Hematopoietic multipotent progenitor cell treated with erythropoietin and hydrocortisone succinate and interleukin-3 and kit ligand, for 15 days (in vitro differentiated cells): ENCODE results near the gene SLC28A3.

Experiments used
- DNase-seq: peaks from one replicate; pipeline ENCODE4 v3.0.0-alpha.2; 2015; ENCODE audit warnings: low spot score

SLC28A3 gene

DNA sequence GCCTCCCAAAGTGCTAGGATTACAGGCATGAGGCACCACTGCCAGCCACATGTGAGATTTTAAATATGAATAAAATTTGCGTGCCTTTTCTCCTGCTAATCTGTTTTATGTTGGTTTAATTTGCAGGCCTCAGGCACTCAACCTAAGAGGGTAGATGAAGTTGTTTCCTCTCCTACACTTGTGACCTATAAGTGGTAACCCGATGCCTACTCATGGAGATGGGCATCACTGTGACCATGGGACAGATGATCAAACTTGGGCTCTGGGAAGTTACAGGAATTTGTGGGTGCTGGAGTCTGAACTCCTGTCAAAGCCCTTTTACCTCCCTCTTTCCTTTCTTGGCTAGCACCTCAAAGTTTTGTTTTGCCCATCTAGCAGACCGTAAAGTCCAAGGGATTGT lies 1.1 kb downstream of the SLC28A3 start:
- DNase-seq, result no peak

DNA sequence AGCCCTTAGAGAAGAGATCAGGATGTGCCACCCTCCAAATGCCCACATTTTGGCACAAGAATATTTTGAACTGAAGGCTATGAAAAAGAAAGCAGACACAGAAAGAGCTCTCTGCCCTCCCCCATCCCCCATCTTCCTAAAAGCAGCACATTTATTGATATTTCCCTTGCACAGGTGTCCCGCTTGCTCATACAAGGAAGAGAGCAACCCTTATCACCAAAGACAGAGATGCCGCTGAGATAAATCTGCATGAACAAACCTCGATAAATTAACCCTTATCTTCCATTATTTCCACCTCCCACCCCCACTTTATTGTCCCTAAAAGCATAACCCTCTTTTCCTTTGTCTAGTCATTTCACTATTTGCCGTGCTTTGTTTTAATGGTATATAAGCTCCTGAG lies 1.8 kb downstream of the SLC28A3 start:
- DNase-seq, result no peak

DNA sequence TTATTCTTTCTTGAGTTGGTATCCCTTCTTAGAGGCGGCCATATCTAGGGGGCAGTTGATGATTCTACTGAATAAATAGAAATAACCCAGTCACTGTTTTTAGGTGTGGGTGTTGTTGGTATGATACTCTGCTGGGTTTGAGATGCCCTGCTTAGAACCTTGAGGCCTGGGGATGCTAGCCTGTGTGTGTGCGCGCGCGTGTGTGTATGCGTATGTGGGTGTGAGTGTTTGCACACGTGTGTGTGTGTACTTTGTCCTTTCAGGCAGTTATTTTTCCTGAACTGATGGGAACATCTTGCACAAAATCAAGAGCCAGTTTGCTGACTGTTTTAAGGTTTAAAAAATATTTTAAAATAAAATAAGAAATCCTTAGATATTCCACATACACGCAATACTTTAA lies 3.3 kb downstream of the SLC28A3 start:
- no peak for DNase-seq

DNA sequence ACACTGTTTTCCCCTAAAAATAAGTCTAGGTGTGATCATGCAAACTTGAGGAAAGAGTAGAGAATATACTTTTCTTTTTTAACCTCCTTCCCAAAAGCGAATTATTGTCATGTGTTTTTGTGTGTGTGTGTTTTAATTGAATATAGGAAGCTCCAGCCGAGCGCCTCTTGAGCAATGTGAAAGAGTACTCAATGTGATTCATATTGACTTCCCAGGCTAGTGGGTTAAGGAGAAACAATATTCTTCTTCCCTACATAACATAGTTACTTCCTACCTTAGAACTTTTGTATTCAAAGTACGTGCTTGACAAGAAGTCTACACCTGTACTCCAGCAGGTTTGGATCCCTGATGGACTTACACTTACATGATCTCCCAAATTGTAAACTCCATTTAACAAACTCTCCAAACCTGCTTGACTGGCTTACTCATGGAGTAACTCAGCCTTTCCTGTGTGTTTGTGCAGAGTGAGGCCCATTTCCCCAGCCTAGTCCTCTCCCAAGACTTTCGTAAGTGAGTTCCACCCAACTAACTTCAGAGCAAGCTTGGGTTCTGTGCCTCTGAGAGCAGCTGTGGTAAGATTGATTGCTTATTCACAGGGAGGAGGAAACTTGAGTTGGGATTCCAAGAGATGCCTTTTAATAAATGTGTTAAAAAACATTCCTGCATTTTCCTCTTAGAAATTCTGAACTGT lies 9.3 kb downstream of the SLC28A3 start:
- no peak for DNase-seq

DNA sequence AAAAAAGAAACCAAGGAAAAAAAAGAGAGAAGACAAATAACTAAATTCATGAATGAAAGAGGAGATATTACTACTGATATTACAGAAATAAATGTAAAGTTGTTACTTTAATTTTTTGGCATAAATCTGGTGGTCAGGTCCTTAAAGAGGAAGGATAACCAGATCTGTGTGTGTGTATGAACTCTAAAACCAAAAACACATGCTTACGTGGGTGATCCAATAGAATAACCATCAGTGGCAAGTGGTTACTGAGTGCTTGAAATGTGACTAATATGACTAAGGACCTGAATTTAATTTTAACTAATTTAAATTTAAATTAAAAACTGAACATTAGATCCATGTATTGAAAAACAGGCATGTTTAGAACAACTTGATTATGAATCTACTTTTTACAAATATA lies 10.3 kb downstream of the SLC28A3 start:
- DNase-seq, result no peak

DNA sequence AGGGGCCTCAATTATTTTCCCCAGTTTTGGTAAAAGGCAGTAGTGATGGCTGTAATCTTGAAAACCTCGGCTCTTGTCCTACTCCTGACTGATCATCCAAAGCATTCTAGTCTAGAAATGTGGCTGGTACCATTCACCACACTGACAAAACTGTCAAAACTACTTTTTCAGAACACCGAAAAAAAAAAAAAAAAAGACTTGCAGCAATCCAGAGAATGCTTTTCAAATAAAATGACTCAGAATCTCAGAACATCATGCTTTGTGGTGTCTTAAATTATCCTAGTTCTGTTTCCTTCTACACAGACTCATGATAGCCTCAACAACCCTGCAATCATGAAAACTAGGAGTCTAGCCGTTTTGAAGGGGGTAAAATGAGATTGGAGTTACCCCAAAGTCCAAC lies 13.4 kb downstream of the SLC28A3 start:
- DNase-seq, result no peak

DNA sequence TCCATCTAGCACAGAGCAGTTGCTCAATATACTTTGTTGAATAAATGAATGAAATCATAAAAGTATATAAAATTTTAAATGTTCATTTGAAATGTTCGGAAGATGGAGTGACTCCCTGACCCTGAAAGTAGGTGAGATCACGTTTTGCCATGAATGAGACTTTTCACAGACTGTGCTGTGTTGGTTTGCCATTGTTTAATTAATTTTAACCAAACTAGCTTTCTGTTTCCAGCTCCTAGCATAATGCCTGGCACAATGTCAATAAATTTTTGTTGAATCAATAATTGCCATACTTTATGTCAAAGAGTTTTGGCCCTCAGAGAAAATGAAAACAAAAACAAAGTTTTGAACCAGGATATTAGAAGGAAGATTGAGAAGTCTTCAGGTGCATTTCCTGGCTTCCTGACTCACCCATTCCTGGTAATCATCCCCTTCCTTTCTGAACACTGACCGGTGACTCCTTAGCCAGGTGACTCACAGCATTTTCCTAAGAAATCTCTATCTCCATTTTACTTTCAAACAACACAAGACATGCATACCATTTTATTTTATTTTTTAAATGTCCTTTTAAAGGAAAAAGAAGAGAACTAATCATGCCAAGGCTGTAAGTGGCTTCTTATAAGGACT lies 15.1 kb downstream of the SLC28A3 start:
- DNase-seq, result no peak

DNA sequence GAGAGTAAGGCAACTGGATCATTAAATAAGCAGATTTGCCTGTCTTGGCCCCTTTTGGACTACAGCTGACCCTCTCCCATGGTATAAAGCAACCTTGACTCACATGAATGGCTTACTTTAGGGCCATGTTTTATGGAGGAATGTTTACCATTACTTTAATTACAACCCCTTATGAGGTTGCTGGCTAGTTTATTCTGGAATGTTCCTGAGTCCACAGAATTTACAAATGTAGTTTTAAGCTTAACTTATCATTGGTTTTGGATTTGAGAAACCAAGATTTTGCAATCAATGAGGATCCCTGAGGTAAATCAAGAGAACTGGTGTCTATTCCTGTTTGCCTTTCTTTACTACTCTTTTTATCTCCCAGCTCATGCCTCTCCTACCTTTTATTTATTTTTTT lies 15.7 kb downstream of the SLC28A3 start:
- DNase-seq, result no peak

DNA sequence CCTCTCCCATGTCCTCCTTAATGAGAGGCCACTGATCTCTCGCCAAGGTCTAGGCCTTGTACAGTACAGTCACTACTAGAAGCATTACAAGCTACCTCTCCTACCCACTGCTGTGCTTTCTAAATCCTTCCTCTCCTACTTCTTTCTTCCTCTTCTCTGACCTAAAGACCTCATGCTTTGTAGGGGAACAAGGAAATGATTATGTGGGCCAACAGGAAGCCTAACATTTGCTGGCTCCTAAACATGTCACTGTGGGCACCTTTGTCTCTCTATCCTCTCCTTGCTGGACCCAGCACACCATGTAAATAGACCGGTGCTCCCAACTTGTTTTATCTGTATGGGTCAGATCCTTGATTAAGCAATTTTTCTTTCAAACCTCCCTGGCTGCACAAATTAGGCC lies 16.7 kb downstream of the SLC28A3 start:
- DNase-seq, result no peak

DNA sequence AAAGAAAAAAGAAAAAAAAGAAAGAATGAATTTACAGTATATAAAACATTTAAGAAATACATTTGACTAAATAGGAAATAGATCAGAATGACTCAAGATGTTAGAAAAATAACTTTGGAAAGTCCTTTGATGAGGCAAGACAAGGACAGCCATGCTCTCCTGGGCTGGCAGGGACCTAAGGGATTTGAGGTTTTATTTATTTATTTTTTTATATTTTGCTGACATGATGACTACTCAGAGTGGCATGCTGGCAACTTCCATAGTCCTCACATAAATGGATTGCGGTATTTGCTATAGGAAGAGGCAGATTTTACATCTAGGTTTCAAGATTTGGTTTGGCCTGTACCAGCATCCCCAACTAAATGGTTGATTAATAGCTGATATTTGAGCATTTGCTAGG lies 17.7 kb downstream of the SLC28A3 start:
- no peak for DNase-seq

DNA sequence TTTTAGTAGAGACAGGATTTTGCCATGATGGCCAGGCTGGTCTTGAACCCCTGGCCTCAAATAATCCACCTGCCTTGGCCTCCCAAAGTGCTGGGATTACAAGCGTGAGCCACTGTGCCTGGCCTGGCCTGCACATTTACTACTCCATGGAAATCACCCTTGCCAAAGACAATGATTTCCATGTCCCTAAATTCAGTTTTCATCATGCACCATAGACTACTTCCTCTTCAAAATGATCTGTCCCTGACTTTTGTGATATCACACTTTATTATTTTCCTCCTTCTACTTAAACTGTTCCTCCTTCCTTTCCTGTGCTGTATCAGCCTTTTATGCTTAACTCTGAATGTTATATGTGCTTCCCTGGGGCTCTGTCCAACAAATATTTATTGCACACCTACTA lies 20.3 kb downstream of the SLC28A3 start:
- DNase-seq, result no peak

DNA sequence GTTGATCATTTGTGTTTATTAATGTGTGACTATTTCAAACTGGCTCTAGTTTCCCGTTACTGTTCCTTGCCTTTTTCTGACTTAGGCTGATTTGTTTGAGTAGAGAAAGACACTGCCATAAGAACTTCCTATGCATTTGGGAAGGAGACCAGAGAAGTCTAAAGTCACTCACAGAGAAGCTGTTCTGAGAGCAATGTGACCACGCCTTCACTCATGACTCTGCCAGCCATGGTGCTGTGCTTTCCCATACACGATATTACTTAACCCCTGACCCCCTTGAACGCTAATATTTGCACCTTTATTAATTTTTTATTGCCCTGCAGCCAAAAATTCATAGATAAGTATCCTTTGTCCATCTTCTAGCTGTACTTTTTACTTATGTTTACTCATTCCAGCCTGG lies 20.9 kb downstream of the SLC28A3 start:
- no peak for DNase-seq

DNA sequence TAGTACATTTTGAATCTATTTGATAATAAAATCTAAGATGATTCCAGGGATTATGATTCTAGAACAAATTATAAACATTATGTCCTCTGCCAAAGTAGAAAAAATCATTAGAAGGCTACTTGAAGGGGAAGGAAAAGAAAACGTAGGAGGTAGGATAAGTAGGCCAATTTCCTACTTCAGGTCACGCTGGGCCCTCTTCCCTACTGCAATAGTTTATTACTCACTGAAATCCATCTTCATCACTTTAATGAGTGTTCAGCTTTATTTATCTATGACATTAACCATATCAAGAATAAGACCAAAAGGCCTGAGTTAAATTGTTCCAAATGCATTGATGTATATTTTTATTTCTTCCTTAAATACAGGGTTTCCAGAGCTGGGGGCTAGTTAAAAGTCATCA lies 21.6 kb downstream of the SLC28A3 start:
- no peak for DNase-seq

DNA sequence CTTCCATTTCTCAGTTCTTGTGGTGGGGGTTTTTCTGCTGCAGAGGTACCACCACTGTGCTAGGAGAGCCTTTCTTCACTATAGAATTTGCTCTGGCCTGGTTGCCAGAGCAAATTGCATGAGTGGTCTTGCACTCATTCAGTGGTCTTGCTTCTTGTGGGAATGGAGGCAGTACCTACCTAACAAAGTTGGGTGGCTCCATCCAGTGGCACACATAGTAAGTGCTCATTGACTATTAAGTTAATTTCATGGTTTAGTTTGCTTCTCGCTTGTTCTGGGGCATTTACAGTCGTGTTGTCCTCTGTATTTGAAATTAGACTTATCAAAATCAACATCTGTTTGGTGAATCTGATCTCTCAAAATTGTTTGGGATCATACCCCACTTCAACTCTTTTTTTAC lies 23.0 kb downstream of the SLC28A3 start:
- DNase-seq, result no peak

DNA sequence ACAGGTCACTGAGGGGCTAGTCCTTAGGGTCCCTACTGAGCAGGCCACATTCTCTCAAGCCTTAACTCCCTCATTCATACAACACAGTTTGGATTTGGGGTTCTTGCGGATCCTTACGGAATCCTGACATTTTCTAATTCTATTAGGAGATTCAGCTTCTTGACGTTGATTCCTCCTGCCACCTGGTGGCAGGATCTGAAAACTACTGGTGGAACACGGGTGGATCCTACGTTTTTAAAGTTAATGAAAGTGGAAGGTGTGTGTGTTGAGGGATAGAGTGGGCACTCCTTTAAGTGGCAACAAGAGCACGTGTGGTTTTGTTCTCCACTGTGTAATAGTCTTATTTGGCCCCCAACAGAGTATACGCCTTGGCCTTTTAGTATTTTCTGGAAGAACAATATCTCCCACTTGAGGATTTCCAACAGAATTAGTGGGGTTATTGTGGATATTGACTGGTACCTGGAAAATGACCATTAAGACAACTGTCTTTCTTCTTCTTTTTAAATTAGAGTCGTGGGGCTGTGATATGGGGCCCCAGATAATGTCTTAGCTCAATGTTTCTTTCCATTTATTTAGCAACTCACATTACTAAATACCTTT lies 25.2 kb downstream of the SLC28A3 start:
- DNase-seq, result peak; percentile 36

DNA sequence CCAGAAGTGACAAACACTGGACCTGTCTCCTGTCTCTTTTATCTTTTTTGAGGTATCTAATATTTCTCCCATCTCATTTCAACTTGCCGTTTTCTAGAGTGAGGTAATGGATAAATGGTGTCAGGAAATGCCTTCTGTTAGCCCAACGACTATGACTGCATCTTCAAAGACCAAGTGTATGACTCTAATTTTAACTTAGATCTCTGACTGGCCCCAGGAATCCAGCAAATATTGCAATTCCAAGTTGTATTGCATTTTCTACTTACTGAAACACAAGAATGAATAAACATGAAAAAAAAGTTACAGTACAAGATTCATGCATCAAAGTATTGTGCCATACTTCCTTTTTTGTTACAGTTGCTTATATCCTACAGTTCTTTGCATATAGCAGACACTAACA lies 26.3 kb downstream of the SLC28A3 start:
- no peak for DNase-seq

DNA sequence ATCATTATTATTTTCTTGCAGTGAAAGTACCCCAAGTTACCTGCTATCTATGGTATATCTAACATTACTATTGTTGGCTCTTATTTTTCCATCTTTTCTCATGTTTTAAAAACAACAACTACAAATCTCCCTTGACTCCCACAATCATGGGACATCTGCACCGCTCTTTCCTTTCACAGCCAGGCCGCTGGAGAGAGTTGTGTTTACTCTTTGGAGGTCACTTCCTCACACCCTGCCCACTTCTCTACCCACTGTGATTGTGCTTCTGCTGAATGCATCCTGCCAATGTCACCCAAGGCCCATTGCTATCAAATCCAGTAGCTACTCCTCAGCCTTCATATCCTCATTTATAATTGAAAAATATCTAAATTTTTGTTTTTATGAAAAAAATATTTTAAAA lies 29.7 kb downstream of the SLC28A3 start:
- no peak for DNase-seq

DNA sequence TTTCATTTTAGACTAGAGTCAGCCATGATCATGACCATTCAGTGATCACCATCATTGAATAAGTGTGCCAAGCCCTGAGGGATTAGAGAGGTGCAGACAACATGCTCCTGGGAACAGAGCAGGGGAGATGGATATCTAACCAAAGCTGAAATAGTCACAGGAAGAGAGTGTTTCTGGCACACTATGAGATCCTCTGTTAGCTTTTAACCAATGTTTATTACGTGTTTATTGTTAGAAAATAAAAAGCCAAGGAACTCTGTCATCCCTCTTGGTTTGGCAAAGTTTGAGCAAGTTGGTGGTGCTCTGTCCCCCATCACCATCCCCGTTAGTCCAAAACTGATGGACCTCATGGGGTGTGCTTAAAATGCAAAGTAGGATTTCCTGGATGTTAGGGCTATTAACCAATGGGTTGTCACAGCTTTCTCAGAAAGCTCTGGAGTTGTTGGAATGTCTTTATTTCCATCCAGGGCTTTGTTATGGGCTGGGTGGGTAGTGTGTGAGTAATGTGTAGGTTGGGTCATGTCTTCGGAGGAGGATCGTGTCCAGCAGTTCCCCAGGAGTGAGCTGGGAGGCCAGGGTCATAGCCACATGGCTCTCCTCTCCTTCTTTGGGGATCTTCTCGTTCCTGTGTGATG lies 34.9 kb downstream of the SLC28A3 start:
- no peak for DNase-seq

DNA sequence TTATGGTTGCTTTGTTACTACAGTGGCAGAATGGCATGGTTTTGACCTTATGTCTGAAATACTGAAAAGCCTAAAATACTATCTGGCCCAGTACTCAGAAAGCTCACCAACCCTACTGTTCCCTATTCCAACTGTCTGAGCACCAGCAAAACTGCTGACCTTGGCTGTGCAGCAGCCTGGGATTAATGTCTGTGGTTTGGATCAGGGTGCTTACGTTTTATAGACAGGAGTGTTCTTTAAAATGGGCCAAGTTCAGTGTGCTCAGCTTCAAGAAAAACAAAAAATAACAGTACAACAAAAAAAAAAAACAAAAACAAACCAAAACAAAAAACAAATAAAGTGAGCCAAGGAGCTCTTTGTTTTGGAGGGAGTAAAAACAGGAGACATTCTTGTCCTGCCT lies 36.4 kb downstream of the SLC28A3 start:
- DNase-seq, result no peak

DNA sequence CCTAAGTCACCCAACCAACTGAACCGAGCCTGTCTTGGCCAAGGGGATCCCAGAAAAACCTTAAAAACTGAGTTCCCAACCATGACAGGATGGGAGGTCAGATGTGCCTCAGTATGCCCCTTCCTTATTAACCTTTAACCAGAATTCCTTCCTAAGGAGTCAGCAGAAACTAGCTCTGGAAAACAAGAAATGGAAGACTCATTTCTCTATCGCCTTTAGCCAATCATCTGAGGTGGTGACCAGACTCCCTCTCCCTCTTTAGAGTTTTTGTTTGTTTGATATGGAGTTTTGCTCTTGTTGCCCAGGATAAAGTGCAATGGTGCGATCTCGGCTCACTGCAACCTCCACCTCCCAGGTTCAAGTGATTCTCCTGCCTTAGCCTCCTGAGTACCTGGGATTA lies 37.5 kb downstream of the SLC28A3 start:
- no peak for DNase-seq

DNA sequence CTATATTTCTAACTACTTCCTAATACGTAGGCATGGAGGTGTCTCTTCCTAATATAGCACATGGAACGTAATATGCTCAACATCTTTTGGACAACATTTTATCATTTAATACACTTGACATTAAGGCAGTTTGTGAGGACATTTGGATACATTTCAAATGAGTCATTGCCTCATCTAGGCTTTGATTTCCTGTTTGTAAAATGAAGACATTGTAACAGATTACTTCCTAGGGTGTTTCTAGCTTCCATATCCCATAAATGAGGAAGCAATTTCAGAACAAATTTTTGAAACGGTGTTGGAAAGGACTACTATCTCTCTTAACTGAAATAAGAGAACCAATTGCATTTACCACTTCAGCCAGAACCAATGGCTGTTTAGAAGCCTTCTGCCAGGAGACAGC lies 38.7 kb downstream of the SLC28A3 start:
- no peak for DNase-seq

DNA sequence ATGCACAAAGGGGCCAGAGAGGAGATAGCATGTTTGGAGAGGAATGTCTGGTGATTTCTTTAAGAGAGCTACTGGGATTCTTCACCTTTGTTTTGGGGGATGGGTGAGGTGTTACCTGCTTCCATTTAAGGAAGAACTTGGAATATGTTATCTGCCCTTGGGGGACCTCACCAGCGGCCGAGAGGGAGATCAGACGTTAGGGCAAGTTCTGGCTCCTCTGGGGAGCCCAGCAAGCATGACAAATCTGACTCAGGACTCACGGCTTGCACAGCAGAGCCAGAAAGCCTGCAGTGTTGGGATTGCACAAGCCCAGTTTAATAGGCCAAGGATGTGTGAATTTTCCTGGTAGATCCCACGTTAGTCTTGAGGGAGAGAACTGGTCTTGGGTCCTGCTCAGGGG lies 40.3 kb downstream of the SLC28A3 start:
- no peak for DNase-seq

DNA sequence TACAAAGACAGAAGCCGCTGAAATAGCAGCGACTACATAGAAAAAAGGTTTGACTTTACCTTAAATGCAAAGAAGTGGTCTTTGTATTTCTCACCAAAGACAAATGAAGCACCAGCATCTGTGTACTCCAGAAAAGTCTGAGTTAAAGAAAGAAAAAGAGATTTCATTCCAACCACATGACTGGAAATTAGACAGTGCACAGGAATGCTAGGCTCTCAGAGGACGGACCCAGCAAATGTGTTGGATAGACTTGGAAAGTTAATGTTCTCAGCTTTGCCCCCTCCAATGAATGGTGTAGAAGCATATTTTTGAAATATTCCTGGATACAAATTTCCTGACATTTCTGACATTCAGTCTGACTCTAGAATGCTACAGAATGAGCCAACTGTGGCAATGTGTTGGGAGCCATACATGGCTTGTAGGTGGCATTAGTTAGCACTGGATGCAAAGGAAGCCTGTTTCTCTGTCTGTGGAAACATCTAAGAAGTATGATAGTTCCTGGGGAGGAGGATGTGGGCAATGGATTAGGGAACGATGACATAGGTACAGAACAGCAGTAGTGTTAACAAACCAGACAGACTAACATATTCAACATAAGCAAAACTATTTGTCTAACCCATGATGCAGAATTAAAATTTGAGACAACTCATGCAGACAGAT lies 43.3 kb downstream of the SLC28A3 start:
- DNase-seq, result no peak
